HG03280 (cell line): ENCODE measurements around the gene LRRC1.

ENCODE experiments used
- ATAC-seq: cut with Tn5 transposase; IDR thresholded peaks from one replicate; pipeline ENCODE4 v1.9.1; 2021; ENCODE audit warnings: mild to moderate bottlenecking, moderate library complexity; ENCODE audit not compliant: unreplicated experiment

The LRRC1 gene

GRCh38 chr6:53845280-53846195 lies 50.7 kb downstream of the LRRC1 start:
- ATAC-seq: no peak

GRCh38 chr6:53846250-53846649 lies 51.4 kb downstream of the LRRC1 start:
- no peak for ATAC-seq

GRCh38 chr6:53847796-53848314 lies 53.0 kb downstream of the LRRC1 start:
- no peak for ATAC-seq

- ATAC-seq: no peak
These were observed 55.7 kb downstream of the LRRC1 start for GRCh38 chr6:53850527-53850926.

GRCh38 chr6:53851561-53851960 lies 56.8 kb downstream of the LRRC1 start:
- ATAC-seq: no peak

GRCh38 chr6:53852805-53853204 lies 58.0 kb downstream of the LRRC1 start:
- no peak for ATAC-seq

- peak; percentile 57 for ATAC-seq
These were observed 60.2 kb downstream of the LRRC1 start for GRCh38 chr6:53854843-53855567.

GRCh38 chr6:53855940-53856339 lies 61.1 kb downstream of the LRRC1 start:
- no peak for ATAC-seq

GRCh38 chr6:53857318-53858094 lies 62.7 kb downstream of the LRRC1 start:
- ATAC-seq: no peak

- ATAC-seq: no peak
These were observed 63.4 kb downstream of the LRRC1 start for GRCh38 chr6:53858196-53858595.

- ATAC-seq: no peak
These were observed 64.1 kb downstream of the LRRC1 start for GRCh38 chr6:53858913-53859312.

GRCh38 chr6:53860511-53860910 lies 65.7 kb downstream of the LRRC1 start:
- ATAC-seq: no peak

GRCh38 chr6:53861518-53861917 lies 66.7 kb downstream of the LRRC1 start:
- ATAC-seq: no peak

- no peak for ATAC-seq
These were observed 68.1 kb downstream of the LRRC1 start for GRCh38 chr6:53862662-53863462.

GRCh38 chr6:53864781-53865180 lies 70.0 kb downstream of the LRRC1 start:
- no peak for ATAC-seq

GRCh38 chr6:53866226-53866625 lies 71.4 kb downstream of the LRRC1 start:
- ATAC-seq: no peak

- no peak for ATAC-seq
These were observed 73.8 kb downstream of the LRRC1 start for GRCh38 chr6:53868626-53869025.

GRCh38 chr6:53869964-53870363 lies 75.2 kb downstream of the LRRC1 start:
- ATAC-seq: no peak

GRCh38 chr6:53873922-53874321 lies 79.1 kb downstream of the LRRC1 start:
- ATAC-seq: no peak

GRCh38 chr6:53874964-53875363 lies 80.2 kb downstream of the LRRC1 start:
- ATAC-seq: no peak
